ENCODE results near the gene ANKRD13A.

The ANKRD13A gene

DNA sequence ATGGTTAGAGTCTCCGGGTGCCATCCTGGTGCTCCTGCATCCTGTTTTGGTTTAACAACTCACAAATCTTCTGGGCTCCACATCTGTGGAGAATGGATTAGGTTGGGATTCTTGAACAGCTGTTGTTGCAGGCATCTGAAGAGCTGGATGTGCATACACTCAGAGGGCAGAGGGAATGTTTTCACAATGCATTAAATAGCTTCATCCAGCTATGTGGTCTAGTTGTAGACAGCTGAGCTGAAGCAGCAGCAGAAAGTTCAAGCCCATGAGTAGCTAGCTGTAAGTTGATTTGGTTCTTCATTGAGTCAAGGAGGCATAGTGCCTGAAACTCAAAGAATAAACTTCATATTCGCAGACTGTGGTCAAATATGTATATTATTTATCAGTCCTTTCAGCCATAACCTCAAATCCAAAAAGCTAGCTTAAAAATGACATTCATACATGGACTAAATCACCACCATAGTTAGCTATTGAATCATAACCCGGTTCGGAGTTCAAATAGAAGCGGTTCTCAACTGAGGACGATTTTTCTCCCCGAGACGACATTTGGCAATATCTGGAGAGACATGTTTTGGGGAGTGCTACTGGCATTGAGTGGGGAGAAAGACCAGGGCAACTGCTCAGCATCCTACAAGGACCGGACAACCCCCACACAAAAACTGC, 858 bp upstream of the ANKRD13A start:
- FAIRE-seq (no peak), DNase-seq (ENCODE audit: insufficient read length, low spot score) (no peak)

DNA sequence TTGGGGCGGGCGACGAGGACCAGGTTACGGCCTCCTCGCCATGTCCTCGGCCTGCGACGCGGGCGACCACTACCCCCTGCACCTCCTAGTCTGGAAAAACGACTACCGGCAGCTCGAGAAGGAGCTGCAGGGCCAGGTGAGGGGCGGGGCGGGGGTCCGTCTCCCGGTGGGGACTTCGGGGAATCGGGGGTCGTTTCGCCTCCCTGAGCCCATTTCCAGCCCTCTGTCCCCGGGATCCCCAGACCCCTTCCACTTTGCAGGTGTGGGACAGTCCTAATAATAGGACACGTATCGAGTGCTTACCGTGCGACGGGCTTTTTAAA, 380 bp downstream of the ANKRD13A start:
- no peak for FAIRE-seq

More for the DNA sequence above, 858 bp upstream of the ANKRD13A start:
- TF ChIP-seq, protein P1, sequence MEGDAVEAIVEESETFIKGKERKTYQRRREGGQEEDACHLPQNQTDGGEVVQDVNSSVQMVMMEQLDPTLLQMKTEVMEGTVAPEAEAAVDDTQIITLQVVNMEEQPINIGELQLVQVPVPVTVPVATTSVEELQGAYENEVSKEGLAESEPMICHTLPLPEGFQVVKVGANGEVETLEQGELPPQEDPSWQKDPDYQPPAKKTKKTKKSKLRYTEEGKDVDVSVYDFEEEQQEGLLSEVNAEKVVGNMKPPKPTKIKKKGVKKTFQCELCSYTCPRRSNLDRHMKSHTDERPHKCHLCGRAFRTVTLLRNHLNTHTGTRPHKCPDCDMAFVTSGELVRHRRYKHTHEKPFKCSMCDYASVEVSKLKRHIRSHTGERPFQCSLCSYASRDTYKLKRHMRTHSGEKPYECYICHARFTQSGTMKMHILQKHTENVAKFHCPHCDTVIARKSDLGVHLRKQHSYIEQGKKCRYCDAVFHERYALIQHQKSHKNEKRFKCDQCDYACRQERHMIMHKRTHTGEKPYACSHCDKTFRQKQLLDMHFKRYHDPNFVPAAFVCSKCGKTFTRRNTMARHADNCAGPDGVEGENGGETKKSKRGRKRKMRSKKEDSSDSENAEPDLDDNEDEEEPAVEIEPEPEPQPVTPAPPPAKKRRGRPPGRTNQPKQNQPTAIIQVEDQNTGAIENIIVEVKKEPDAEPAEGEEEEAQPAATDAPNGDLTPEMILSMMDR (IDR thresholded peaks at IDR 0.05; ENCODE audit: insufficient read depth, missing control alignments), result no peak

DNA sequence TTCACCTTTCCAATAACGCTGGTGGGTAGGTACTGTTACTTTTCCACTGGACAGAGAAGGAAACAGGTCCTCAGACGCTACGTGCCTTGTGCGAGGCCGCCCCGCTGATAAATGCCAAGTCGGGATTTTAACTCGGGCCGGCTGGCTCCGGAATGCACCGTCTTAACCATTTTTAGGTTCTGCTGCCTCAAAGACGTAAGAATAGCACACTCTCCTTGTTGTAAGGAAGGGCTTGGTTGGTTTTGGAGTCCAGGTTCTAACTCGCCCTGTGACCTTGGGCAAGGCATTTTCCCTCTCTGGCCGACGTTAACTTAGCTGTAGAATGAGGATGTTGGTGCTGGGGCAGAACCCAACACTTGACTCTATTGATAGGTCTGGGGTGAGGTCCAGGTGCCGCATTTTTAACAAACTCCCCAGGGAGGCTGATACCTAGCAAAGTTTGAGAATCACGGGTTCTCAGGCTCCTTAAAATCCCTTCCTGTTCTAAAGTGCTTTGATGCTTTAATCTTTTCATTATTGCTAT, 814 bp downstream of the ANKRD13A start:
- TF ChIP-seq, protein P1 (IDR thresholded peaks at IDR 0.05; ENCODE audit: insufficient read depth, missing control alignments), result no peak
- DNase-seq (ENCODE audit: insufficient read length, low spot score), result no peak
- FAIRE-seq, result no peak

More for the DNA sequence above, 380 bp downstream of the ANKRD13A start:
- TF ChIP-seq, protein P1 (IDR thresholded peaks at IDR 0.05; ENCODE audit: insufficient read depth, missing control alignments), result no peak
- DNase-seq (ENCODE audit: insufficient read length, low spot score), result no peak

DNA sequence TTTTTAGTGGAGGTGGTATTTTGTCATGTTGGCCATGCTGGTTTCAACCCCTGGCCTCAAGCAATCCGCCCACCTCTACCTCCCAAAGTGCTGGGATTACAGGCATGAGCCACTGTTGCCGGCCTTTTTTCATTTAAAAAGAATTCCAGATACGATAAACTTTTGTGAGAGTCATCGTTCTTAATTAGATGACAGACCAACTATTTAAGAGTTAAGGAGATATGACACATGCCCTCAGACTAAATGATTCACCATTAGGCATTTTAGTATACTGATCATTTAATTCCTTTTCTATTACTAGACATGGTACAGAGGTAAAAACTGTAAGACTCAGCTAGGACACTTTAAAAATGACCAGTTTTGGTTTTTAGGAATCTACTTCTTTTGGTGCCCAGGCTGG, 2.4 kb downstream of the ANKRD13A start:
- TF ChIP-seq, protein P1 (IDR thresholded peaks at IDR 0.05; ENCODE audit: insufficient read depth, missing control alignments), result no peak
- DNase-seq (ENCODE audit: insufficient read length, low spot score) (no peak), FAIRE-seq (no peak)

DNA sequence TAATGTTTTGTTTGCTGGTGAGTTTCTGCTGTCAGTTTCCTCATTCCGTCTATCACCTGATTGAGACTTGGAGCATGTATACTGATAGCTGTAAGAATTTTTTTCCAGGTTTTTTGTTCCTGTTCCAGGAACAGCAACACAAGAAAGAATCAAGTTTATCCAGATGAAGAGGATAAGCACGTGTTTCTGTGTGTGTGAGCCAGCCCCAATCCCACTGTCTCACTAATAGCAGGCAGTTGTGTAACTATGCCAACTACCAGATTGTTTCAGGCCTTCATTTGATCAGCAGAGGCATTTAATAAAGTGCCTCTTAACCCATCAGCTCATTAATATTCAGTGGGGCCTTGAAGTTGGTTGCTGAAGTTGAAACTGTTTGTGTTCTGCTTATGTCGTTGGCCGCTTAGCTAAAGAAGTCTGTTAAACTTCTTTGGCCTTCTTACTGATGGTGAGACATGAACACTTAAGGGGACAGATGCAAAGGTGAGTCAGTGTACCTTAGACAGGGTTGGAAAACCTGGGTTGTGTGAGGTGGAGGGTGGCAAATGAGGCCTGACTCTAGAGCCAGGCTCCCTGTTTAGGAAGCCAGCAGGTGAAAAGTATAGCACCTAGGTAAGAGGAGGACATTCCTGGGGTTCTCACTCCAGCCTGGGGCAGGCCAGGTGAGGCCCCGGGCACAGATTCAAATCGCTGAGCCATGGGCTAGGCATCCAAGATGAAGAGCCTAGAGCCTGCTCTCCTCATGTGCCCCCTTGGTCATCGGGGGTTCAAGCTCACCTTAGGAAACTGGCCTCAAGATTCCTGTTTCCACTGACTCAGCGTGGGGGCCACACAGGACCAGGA, 3.7 kb downstream of the ANKRD13A start:
- TF ChIP-seq, protein P1 (IDR thresholded peaks at IDR 0.05; ENCODE audit: insufficient read depth, missing control alignments), result no peak

DNA sequence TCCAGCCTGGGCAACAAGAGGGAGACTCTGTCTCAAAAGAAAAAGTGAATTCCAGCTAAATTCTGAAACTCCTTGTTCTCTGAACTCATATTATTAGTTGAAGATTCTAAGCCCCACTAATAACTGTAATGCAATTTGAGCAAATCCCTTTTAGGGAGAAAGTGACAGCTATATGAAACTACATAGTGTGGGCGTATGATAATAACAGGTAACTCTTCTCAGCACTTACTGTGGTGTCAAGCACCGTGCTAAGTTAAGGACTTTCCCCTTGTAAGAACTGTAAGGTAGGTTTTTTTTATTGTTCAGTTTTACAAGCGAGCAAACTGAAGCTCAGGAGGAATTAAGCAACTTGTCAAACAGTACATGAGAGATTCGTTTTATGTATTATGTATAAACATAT, 5.4 kb downstream of the ANKRD13A start:
- TF ChIP-seq, protein P1 (IDR thresholded peaks at IDR 0.05; ENCODE audit: insufficient read depth, missing control alignments), result no peak
- DNase-seq (ENCODE audit: insufficient read length, low spot score), result no peak
- FAIRE-seq, result no peak

More for the DNA sequence above, 3.7 kb downstream of the ANKRD13A start:
- DNase-seq (ENCODE audit: insufficient read length, low spot score) (no peak), FAIRE-seq (no peak)

Data from D721Med (cell line).